Right forelimb (tissue), 1 donor: ENCODE measurements around the gene SMYD3.

ENCODE experiments used
- DNase-seq: peaks from one replicate; pipeline ENCODE4 v3.0.0-alpha.2; 2018

The SMYD3 gene

GRCh38 chr1:246506674-246507481 is at the start of gene SMYD3:
Gene SMYD3 (minus strand): TSS chr1:246507279.
- DNase-seq = peak; percentile 88

- DNase-seq = no peak
These were observed 47.1 kb upstream of the SMYD3 start for GRCh38 chr1:246554201-246554600.

GRCh38 chr1:246552110-246552509 is 45.0 kb upstream of the SMYD3 start:
- no peak for DNase-seq

- no peak for DNase-seq
These were observed 43.3 kb upstream of the SMYD3 start for GRCh38 chr1:246550402-246550801.

- no peak for DNase-seq
These were observed 42.6 kb upstream of the SMYD3 start for GRCh38 chr1:246549665-246550064.

- DNase-seq = no peak
These were observed 36.9 kb upstream of the SMYD3 start for GRCh38 chr1:246544001-246544400.

GRCh38 chr1:246540738-246541491 is 33.8 kb upstream of the SMYD3 start:
- peak; percentile 13 for DNase-seq

GRCh38 chr1:246537887-246538286 is 30.8 kb upstream of the SMYD3 start:
- DNase-seq = no peak

- DNase-seq = no peak
These were observed 30.4 kb upstream of the SMYD3 start for GRCh38 chr1:246537441-246537840.

- DNase-seq = no peak
These were observed 27.0 kb upstream of the SMYD3 start for GRCh38 chr1:246534114-246534513.

GRCh38 chr1:246533371-246533905 is 26.4 kb upstream of the SMYD3 start:
- DNase-seq = no peak

- no peak for DNase-seq
These were observed 25.4 kb upstream of the SMYD3 start for GRCh38 chr1:246532519-246532918.

GRCh38 chr1:246530482-246530881 is 23.4 kb upstream of the SMYD3 start:
- DNase-seq = no peak

- no peak for DNase-seq
These were observed 22.1 kb upstream of the SMYD3 start for GRCh38 chr1:246528933-246529731.

GRCh38 chr1:246527402-246528088 is 20.5 kb upstream of the SMYD3 start:
- DNase-seq = no peak

- no peak for DNase-seq
These were observed 19.8 kb upstream of the SMYD3 start for GRCh38 chr1:246526915-246527314.

GRCh38 chr1:246526380-246526779 is 19.3 kb upstream of the SMYD3 start:
- no peak for DNase-seq

GRCh38 chr1:246519514-246519913 is 12.4 kb upstream of the SMYD3 start:
- no peak for DNase-seq

GRCh38 chr1:246518456-246519205 is 11.6 kb upstream of the SMYD3 start:
- DNase-seq = no peak

GRCh38 chr1:246517391-246517790 is 10.3 kb upstream of the SMYD3 start:
- no peak for DNase-seq

- DNase-seq = no peak
These were observed 9.0 kb upstream of the SMYD3 start for GRCh38 chr1:246516126-246516525.
